HG03432 (cell line): ENCODE measurements around the gene BFSP1.

Source experiments
- ATAC-seq: cut with Tn5 transposase; IDR thresholded peaks from one replicate; pipeline ENCODE4 v1.9.1; 2021; ENCODE audit warnings: mild to moderate bottlenecking, moderate library complexity; ENCODE audit not compliant: unreplicated experiment

The BFSP1 gene

GRCh38 chr20:17558154-17558940 is 27.2 kb upstream of the BFSP1 start:
- ATAC-seq, result no peak

GRCh38 chr20:17557675-17558006 is 26.5 kb upstream of the BFSP1 start:
- no peak for ATAC-seq

- ATAC-seq, result no peak
Measured at GRCh38 chr20:17556837-17557674, 25.9 kb upstream of the BFSP1 start.

GRCh38 chr20:17555106-17555505 is 23.9 kb upstream of the BFSP1 start:
- ATAC-seq, result no peak

GRCh38 chr20:17549131-17549530 is 18.0 kb upstream of the BFSP1 start:
- ATAC-seq, result no peak

- ATAC-seq, result no peak
Measured at GRCh38 chr20:17545127-17545526, 13.9 kb upstream of the BFSP1 start.

GRCh38 chr20:17543531-17544131 is 12.5 kb upstream of the BFSP1 start:
- no peak for ATAC-seq

- ATAC-seq, result no peak
Measured at GRCh38 chr20:17542993-17543412, 11.8 kb upstream of the BFSP1 start.

GRCh38 chr20:17542481-17542880 is 11.3 kb upstream of the BFSP1 start:
- ATAC-seq, result no peak

- ATAC-seq, result no peak
Measured at GRCh38 chr20:17541996-17542395, 10.8 kb upstream of the BFSP1 start.

- no peak for ATAC-seq
Measured at GRCh38 chr20:17541596-17541995, 10.4 kb upstream of the BFSP1 start.

GRCh38 chr20:17538517-17539170 is 7.5 kb upstream of the BFSP1 start:
- peak; percentile 85 for ATAC-seq

- ATAC-seq, result no peak
Measured at GRCh38 chr20:17537959-17538358, 6.8 kb upstream of the BFSP1 start.

- ATAC-seq, result peak; percentile 83
Measured at GRCh38 chr20:17536944-17537444, 5.8 kb upstream of the BFSP1 start.

- no peak for ATAC-seq
Measured at GRCh38 chr20:17534077-17534476, 2.9 kb upstream of the BFSP1 start.

GRCh38 chr20:17533396-17533795 is 2.2 kb upstream of the BFSP1 start:
- ATAC-seq, result no peak

GRCh38 chr20:17531665-17532025 is 466 bp upstream of the BFSP1 start:
- no peak for ATAC-seq

GRCh38 chr20:17530153-17530552 is 1.0 kb downstream of the BFSP1 start:
- ATAC-seq, result no peak

- ATAC-seq, result no peak
Measured at GRCh38 chr20:17529586-17529985, 1.6 kb downstream of the BFSP1 start.

GRCh38 chr20:17525650-17526049 is 5.5 kb downstream of the BFSP1 start:
- ATAC-seq, result peak; percentile 67

GRCh38 chr20:17525132-17525531 is 6.0 kb downstream of the BFSP1 start:
- ATAC-seq, result no peak
